AG08395 (cell line): ENCODE data around the gene UBR3.
"Not testable (repeated sequence)": the region's sequence is repeated elsewhere in the genome, so short reads cannot be mapped to it uniquely, and the experiment has no call there.

Source experiments
- DNase-seq: peaks from one replicate; pipeline ENCODE4 v3.0.0; 2012; ENCODE audit warnings: mixed read lengths, low spot score

UBR3 gene

GRCh38 chr2:169824373-169825333 lies 2.6 kb upstream of the UBR3 start, which contains the start of gene METTL5:
METTL5 (minus strand) TSS chr2:169824905; CDS start chr2:169824597, 308 bp downstream.
- DNase-seq = peak; percentile 82

GRCh38 chr2:169828141-169828811 lies 1.0 kb downstream of the UBR3 start:
- DNase-seq = peak; percentile 53

GRCh38 chr2:169834401-169834800 lies 7.1 kb downstream of the UBR3 start:
- no peak for DNase-seq

GRCh38 chr2:169838743-169839489 lies 11.7 kb downstream of the UBR3 start:
- no peak for DNase-seq

- DNase-seq = no peak
These were observed 12.9 kb downstream of the UBR3 start for GRCh38 chr2:169839954-169840746.

- no peak for DNase-seq
These were observed 13.5 kb downstream of the UBR3 start for GRCh38 chr2:169840747-169841142.

- not testable (repeated sequence) for DNase-seq
These were observed 14.4 kb downstream of the UBR3 start for GRCh38 chr2:169841625-169842024.

- no peak for DNase-seq
These were observed 17.8 kb downstream of the UBR3 start for GRCh38 chr2:169845016-169845415.

GRCh38 chr2:169848959-169849693 lies 21.9 kb downstream of the UBR3 start:
- not testable (repeated sequence) for DNase-seq

- no peak for DNase-seq
These were observed 22.5 kb downstream of the UBR3 start for GRCh38 chr2:169849710-169850109.

GRCh38 chr2:169853041-169853668 lies 25.9 kb downstream of the UBR3 start:
- no peak for DNase-seq

- DNase-seq = not testable (repeated sequence)
These were observed 28.3 kb downstream of the UBR3 start for GRCh38 chr2:169855281-169856258.

GRCh38 chr2:169859423-169859822 lies 32.2 kb downstream of the UBR3 start:
- no peak for DNase-seq

GRCh38 chr2:169860149-169860548 lies 32.9 kb downstream of the UBR3 start:
- no peak for DNase-seq

GRCh38 chr2:169862816-169863215 lies 35.6 kb downstream of the UBR3 start:
- DNase-seq = no peak

- DNase-seq = no peak
These were observed 38.2 kb downstream of the UBR3 start for GRCh38 chr2:169865492-169865891.

GRCh38 chr2:169866230-169866629 lies 39.0 kb downstream of the UBR3 start:
- DNase-seq = not testable (repeated sequence)

- DNase-seq = no peak
These were observed 40.3 kb downstream of the UBR3 start for GRCh38 chr2:169867579-169867978.

GRCh38 chr2:169868951-169869350 lies 41.7 kb downstream of the UBR3 start:
- no peak for DNase-seq
